Measurements from ENCODE around the gene LTB. TPM values are rescaled to one million over a fixed set of nuclear protein-coding genes. Genes with fewer than 3 reads are reported as not detected.
A peak's percentile ranks its signal among the peaks of the same experiment; 100 is the strongest.

Gene LTB
- total RNA-seq, 2 experiments from 2014 or later: 1,185 to 1,194 TPM

DNA sequence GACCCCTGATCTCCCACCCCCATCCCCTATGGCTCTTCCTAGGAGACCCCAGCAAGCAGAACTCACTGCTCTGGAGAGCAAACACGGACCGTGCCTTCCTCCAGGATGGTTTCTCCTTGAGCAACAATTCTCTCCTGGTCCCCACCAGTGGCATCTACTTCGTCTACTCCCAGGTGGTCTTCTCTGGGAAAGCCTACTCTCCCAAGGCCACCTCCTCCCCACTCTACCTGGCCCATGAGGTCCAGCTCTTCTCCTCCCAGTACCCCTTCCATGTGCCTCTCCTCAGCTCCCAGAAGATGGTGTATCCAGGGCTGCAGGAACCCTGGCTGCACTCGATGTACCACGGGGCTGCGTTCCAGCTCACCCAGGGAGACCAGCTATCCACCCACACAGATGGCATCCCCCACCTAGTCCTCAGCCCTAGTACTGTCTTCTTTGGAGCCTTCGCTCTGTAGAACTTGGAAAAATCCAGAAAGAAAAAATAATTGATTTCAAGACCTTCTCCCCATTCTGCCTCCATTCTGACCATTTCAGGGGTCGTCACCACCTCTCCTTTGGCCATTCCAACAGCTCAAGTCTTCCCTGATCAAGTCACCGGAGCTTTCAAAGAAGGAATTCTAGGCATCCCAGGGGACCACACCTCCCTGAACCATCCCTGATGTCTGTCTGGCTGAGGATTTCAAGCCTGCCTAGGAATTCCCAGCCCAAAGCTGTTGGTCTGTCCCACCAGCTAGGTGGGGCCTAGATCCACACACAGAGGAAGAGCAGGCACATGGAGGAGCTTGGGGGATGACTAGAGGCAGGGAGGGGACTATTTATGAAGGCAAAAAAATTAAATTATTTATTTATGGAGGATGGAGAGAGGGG is 8.8 kb downstream of the LTB start:
- Mint-ChIP-seq H3K9me3 (no peaks in the 10 kb centered on the region), H3K4me3 (peak overlapping the region; percentile 94), H3K36me3 (ENCODE audit: low read depth) (peaks cover 37% of the 10 kb centered on the region), H3K27ac (peak overlapping the region; percentile 96), H3K27me3 (peaks cover 14% of the 10 kb centered on the region), H3K4me1 (peaks cover 80% of the 10 kb centered on the region)
- no peak for DNase-seq
- ChIA-PET CTCF (interaction anchor here (1.2 to 18.7 kb wide), 6 partner anchors 11 to 289 kb away, joined by 3 to 640 read pairs (median 49); partner anchors contain the start of genes ATP6V1G2, DDX39B, LST1 and LTB), POLR2A (interaction anchor here (0.7 to 36.9 kb wide), 11 partner anchors 1 to 1398 kb away, joined by 3 to 1578 read pairs (median 51); partner anchors contain the start of genes ATP6V1G2, CLIC1, DDX39B and LST1)

GRCh38 chr6:31572041-31572911 is 9.9 kb downstream of the LTB start, which contains the start of gene LTA:
LTA (plus strand) TSS chr6:31572289; CDS start chr6:31572743, 454 bp downstream.
- Mint-ChIP-seq H3K4me1 (peaks cover 87% of the 10 kb centered on the region), H3K27ac (peak within 1 kb of the TSS; percentile 96), H3K27me3 (peaks cover 22% of the 10 kb centered on the region), H3K4me3 (peak within 1 kb of the TSS; percentile 94), H3K9me3 (no peaks in the 10 kb centered on the region), H3K36me3 (ENCODE audit: low read depth) (peaks cover 32% of the 10 kb centered on the region)
- CTCF ChIA-PET: interaction anchor here (5.1 to 18.7 kb wide), 5 partner anchors 10 to 26 kb away, joined by 53 to 640 read pairs (median 70); partner anchors contain the start of genes ATP6V1G2, DDX39B, LST1 and LTB
- peak; percentile 79 for DNase-seq
- POLR2A ChIA-PET: interaction anchor here (1.1 to 36.9 kb wide), 8 partner anchors 0 to 165 kb away, joined by 3 to 1578 read pairs (median 108); partner anchors contain the start of genes ATP6V1G2, CLIC1, DDX39B and LST1

DNA sequence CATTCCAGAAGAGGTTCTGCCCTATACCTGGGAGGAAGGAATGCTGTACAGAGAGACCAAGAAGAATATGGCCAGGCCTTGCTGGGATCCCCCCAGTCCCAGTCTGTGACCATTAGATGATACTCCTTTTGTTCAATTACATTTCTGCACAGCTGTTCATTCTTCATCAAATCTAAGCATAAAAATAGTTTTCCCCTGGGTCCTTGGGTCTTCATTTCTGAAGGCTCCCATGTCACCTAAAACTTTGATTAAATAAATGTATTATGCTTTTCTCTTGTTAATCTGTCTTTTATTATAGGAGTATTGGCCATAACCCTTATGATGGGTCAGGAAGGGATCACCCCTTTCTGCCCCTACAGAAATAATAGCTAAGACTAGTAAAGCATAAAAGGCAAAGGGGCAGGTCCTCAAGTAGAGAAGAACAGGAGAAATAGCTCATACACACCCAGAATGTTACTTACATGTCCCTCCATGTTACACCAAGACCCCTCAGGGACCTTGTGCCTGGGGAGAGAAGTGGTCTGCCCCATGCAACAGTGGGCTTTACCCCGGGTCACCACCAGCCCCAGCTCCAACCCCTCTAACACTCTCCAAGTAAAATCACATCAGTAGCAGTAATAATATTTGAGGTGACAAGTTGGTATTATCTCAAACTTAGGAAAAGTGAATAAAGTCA is 12.2 kb downstream of the LTB start:
- peaks cover 76% of the 10 kb centered on the region for H3K4me1 Mint-ChIP-seq
- H3K27me3 Mint-ChIP-seq: peaks cover 33% of the 10 kb centered on the region
- DNase-seq: no peak
- no peak overlapping the region for H3K27ac Mint-ChIP-seq
- no peaks in the 10 kb centered on the region for H3K9me3 Mint-ChIP-seq
- ChIA-PET CTCF (interaction anchor here (0.7 to 5.4 kb wide), 7 partner anchors 11 to 28 kb away, joined by 3 to 63 read pairs (median 6); partner anchors contain the start of genes LST1, LTB and NCR3), POLR2A (interaction anchor here (0.9 to 36.9 kb wide), 8 partner anchors 2 to 626 kb away, joined by 3 to 1578 read pairs (median 4); partner anchors contain the start of genes DDX39B, LST1, LTA and LTB)
- no peak overlapping the region for H3K4me3 Mint-ChIP-seq
- H3K36me3 Mint-ChIP-seq (ENCODE audit: low read depth): peaks cover 18% of the 10 kb centered on the region

DNA sequence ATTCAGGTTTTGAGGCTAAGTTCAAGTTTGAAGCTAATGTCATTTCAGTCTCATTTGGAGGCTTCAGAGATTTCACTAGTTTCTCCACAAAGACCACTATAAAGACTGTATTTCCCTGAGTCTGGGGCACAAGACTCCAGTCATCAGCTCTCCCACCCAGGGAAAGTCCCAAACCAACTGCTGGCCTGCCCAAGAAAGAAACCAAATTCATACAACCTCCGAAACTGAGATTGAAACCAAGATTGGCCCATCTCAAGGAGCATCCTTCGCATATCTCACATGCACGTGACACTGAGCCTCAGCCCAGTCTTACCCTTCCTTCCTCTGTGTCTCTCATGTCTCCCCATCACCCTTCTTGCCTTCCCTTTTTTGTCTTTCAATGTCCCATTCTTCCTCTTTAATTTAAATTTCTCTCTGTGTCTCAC is 13.7 kb downstream of the LTB start:
- H3K4me3 Mint-ChIP-seq: peak overlapping the region; percentile 23
- H3K27me3 Mint-ChIP-seq: peaks cover 41% of the 10 kb centered on the region

DNA sequence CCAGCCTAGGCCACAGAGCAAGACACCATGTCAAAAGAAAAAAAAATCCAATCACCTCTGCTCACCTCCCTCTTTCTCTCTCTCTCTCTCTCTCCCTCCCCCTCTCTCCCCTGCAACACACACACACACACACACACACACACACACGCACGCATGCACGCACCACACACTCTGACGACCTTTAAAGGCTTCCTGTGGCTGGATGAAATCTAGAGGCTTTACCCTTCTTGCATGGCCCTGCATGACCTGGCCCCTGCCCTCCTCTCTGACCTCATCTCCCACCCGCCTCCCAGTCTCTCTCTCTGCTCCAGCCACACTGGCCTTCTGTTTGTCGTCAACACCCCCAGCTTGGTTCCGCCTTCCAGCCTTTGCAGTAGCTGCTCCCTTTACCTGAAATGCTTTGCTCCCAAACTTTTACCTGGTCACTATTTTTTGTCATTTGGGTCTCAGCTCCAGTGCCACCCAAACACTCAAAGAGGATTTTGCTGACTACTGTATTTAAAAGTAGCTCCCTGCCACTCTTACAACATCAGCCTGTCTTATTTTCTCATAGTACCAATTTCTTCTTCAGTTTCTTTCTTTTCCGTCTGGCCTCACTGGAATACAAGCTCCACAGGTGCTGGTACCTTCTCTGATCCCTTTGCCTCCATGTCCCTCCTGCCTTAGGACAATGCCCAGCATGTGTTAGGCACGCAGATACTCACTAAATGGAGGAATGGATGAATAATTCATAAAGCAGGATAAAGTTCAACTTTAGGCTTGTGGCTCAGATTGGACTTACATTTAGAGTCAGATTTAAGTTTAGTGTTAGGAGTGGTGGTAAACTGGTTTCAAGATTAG is 14.5 kb downstream of the LTB start:
- Mint-ChIP-seq H3K36me3 (ENCODE audit: low read depth) (peaks cover 28% of the 10 kb centered on the region), H3K9me3 (no peaks in the 10 kb centered on the region), H3K27me3 (peaks cover 47% of the 10 kb centered on the region), H3K4me1 (peaks cover 64% of the 10 kb centered on the region), H3K27ac (peak overlapping the region; percentile 66), H3K4me3 (peak overlapping the region; percentile 4)
- ChIA-PET POLR2A (interaction anchor here (0.8 to 36.9 kb wide), 7 partner anchors 5 to 295 kb away, joined by 3 to 1578 read pairs (median 7); partner anchors contain the start of genes ATP6V1G2, DDX39B, LST1 and LTA), CTCF (interaction anchor here (0.9 to 5.4 kb wide), 8 partner anchors 9 to 30 kb away, joined by 3 to 63 read pairs (median 8); partner anchors contain the start of genes DDX39B, LST1, LTB and NCR3)
- DNase-seq: no peak

More for the DNA sequence above, 13.7 kb downstream of the LTB start:
- ChIA-PET CTCF (interaction anchor here (1.2 to 5.4 kb wide), 7 partner anchors 8 to 29 kb away, joined by 4 to 63 read pairs (median 11); partner anchors contain the start of genes DDX39B, LST1 and LTB), POLR2A (interaction anchor here (0.8 to 36.9 kb wide), 7 partner anchors 4 to 294 kb away, joined by 3 to 1578 read pairs (median 7); partner anchors contain the start of genes ATP6V1G2, DDX39B, LST1 and LTA)
- Mint-ChIP-seq H3K27ac (peak overlapping the region; percentile 66), H3K9me3 (no peaks in the 10 kb centered on the region), H3K36me3 (ENCODE audit: low read depth) (peaks cover 25% of the 10 kb centered on the region), H3K4me1 (peaks cover 69% of the 10 kb centered on the region)
- peak; percentile 79 for DNase-seq

DNA sequence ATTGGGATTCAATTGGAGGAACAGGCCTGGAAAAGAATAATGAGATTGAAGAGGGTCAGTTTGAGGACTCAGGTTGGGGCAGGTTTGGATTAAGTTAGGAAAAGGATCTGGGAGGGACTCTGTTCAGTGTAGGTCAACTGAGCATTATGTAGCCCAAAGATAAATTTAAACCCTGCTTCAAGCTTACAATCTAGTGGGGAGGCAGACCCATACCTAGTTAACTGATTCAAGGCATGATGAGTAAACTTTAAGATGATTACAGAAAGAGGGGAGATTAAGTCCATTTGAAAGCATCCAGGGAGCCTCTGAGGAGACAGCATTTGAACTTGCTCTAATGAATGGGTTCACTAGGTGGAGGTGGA is 21.5 kb downstream of the LTB start:
- DNase-seq: no peak
- POLR2A ChIA-PET: interaction anchor here (1.7 to 34.7 kb wide), 5 partner anchors 18 to 104 kb away, joined by 5 to 1578 read pairs (median 13); partner anchors contain the start of genes C6orf47, DDX39B, GPANK1 and LST1
- CTCF ChIA-PET: interaction anchor here (2.8 to 24.6 kb wide), 2 partner anchors 15 to 37 kb away, joined by 28 to 751 read pairs; partner anchors contain the start of genes NCR3 and TNF
- Mint-ChIP-seq H3K36me3 (ENCODE audit: low read depth) (peaks cover 64% of the 10 kb centered on the region), H3K27ac (peak overlapping the region; percentile 61), H3K4me1 (peaks cover 69% of the 10 kb centered on the region), H3K9me3 (no peaks in the 10 kb centered on the region), H3K4me3 (no peak overlapping the region), H3K27me3 (peaks cover 35% of the 10 kb centered on the region)

GRCh38 chr6:31559958-31560696 is 22.1 kb downstream of the LTB start:
- Mint-ChIP-seq H3K4me1 (peaks cover 69% of the 10 kb centered on the region), H3K9me3 (no peaks in the 10 kb centered on the region), H3K4me3 (peak overlapping the region; percentile 66), H3K36me3 (ENCODE audit: low read depth) (peaks cover 60% of the 10 kb centered on the region), H3K27ac (peak overlapping the region; percentile 61), H3K27me3 (peaks cover 30% of the 10 kb centered on the region)
- ChIA-PET POLR2A (interaction anchor here (0.7 to 34.7 kb wide), 10 partner anchors 9 to 178 kb away, joined by 3 to 1578 read pairs (median 5); partner anchors contain the start of genes C6orf47, DDX39B, GPANK1 and LST1), CTCF (interaction anchor here (0.6 to 24.6 kb wide), 8 partner anchors 9 to 98 kb away, joined by 3 to 751 read pairs (median 4); partner anchors contain the start of genes LTB, NCR3 and TNF)
- DNase-seq: peak; percentile 67

DNA sequence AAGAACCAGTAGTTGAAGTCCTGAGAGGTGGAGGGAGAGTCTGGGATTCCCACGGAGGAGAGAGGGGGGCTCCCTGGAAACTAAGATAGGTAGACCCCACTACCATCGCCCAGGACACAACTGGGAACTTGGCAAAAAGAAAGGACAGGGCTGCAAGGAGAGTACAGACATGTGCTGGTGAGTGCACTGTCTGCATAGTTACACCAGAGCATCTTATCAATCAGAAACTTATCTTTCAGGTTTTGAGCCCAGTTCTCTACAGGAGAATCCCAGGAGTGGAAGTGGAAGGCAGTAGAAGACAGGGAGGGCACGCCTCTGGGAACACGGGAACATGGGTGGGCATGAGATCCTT is 22.6 kb downstream of the LTB start:
- Mint-ChIP-seq H3K36me3 (ENCODE audit: low read depth) (peaks cover 54% of the 10 kb centered on the region), H3K27me3 (peaks cover 24% of the 10 kb centered on the region), H3K27ac (peak overlapping the region; percentile 61), H3K4me3 (peak overlapping the region; percentile 66), H3K9me3 (no peaks in the 10 kb centered on the region), H3K4me1 (peaks cover 68% of the 10 kb centered on the region)
- ChIA-PET POLR2A (interaction anchor here (0.7 to 34.7 kb wide), 13 partner anchors 8 to 179 kb away, joined by 3 to 1578 read pairs (median 5); partner anchors contain the start of genes ATP6V1G2, BAG6, C6orf47 and DDX39B), CTCF (interaction anchor here (0.6 to 24.6 kb wide), 10 partner anchors 8 to 97 kb away, joined by 3 to 751 read pairs (median 4); partner anchors contain the start of genes LTB, NCR3 and TNF)
- DNase-seq: no peak

DNA sequence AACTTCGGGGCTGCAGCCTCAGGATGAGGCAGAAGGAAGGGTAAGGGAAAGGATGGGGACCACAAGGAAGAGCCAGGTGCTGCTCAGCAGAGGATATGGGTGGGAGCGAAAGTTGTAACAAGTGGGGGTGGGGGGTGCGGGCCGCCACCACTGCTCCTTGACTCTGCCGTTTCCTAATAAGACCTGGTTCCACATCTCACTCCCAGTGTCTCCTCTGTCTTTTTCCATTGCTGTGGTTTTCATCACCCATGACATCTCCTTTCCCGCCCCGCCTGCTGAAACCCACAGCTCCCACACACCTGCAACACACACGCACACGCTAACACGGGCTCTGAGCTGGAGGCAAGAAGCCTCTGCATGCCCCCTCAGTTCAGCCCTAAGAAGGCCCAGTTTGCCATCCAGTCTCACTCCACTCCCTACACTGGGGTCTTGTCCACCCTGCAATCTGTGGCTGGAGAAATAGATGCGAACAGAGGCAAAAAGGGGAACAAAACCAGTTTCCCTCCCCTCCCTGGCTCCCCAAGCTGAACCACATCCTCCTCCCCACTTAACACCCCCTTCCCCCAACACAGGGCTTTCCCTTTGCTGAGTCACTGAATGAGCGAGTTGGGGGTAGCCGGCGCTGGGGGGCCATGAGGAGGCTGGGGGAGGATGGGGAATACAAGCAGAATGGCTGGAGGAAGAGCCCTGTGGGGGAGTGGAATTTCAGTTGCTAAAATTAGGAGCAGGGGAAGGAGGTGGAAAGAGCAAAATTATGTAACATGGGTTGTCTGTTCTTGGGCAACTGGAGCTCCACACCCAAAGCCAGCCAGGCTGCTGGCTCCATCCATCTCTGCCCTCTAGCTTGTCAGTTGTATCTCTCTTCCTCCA is 23.4 kb downstream of the LTB start:
- CTCF ChIA-PET: interaction anchor here (0.6 to 24.6 kb wide), 7 partner anchors 9 to 39 kb away, joined by 3 to 751 read pairs (median 10); partner anchors contain the start of genes LTB, NCR3 and TNF
- Mint-ChIP-seq H3K9me3 (no peaks in the 10 kb centered on the region), H3K4me3 (peak overlapping the region; percentile 66), H3K4me1 (peaks cover 68% of the 10 kb centered on the region), H3K27ac (peak overlapping the region; percentile 61), H3K36me3 (ENCODE audit: low read depth) (peaks cover 53% of the 10 kb centered on the region), H3K27me3 (peaks cover 22% of the 10 kb centered on the region)
- peak; percentile 69 for DNase-seq
- POLR2A ChIA-PET: interaction anchor here (0.7 to 34.7 kb wide), 13 partner anchors 8 to 179 kb away, joined by 3 to 1578 read pairs (median 5); partner anchors contain the start of genes ATP6V1G2, BAG6, C6orf47 and DDX39B

Measured in activated CD4-positive, alpha-beta memory T cell treated with anti-CD3 and anti-CD28 coated beads, Interleukin-2, amount 10 ng/mL, durations not matched to agents 7 days and 5 days (primary cell).